Nephron progenitor cell (in vitro differentiated cells): Measurements from ENCODE around the gene FAM174C.

Source experiments
- DNase-seq: peaks from one replicate; pipeline ENCODE4 v3.0.0; 2021
- H3K27ac Mint-ChIP-seq: 2 replicates; pipeline ENCODE4 v1.8.0; 2021; ENCODE audit warnings: mild to moderate bottlenecking, moderate library complexity, mixed read lengths
- H3K27me3 Mint-ChIP-seq: 2 replicates; pipeline ENCODE4 v1.8.0; 2021; ENCODE audit warnings: mild to moderate bottlenecking, low read depth, mixed read lengths; ENCODE audit not compliant: poor library complexity
- H3K36me3 Mint-ChIP-seq: 2 replicates; pipeline ENCODE4 v1.8.0; 2021; ENCODE audit warnings: low read depth, mixed read lengths
- H3K4me1 Mint-ChIP-seq: 2 replicates; pipeline ENCODE4 v1.8.0; 2021; ENCODE audit warnings: mixed read lengths
- H3K4me3 Mint-ChIP-seq: 2 replicates; pipeline ENCODE4 v1.8.0; 2021; ENCODE audit warnings: mild to moderate bottlenecking, moderate library complexity, mixed read lengths
- H3K9me3 Mint-ChIP-seq: 2 replicates; pipeline ENCODE4 v1.8.0; 2021; ENCODE audit warnings: mild to moderate bottlenecking, moderate library complexity, mixed read lengths
- CTCF ChIP-seq: fragments of 200-600 bp; sonication (generic); IDR thresholded peaks from 2 replicates; pipeline ENCODE4 v1.5.0; 2021; ENCODE audit warnings: antibody characterized with exemption

FAM174C gene

DNA sequence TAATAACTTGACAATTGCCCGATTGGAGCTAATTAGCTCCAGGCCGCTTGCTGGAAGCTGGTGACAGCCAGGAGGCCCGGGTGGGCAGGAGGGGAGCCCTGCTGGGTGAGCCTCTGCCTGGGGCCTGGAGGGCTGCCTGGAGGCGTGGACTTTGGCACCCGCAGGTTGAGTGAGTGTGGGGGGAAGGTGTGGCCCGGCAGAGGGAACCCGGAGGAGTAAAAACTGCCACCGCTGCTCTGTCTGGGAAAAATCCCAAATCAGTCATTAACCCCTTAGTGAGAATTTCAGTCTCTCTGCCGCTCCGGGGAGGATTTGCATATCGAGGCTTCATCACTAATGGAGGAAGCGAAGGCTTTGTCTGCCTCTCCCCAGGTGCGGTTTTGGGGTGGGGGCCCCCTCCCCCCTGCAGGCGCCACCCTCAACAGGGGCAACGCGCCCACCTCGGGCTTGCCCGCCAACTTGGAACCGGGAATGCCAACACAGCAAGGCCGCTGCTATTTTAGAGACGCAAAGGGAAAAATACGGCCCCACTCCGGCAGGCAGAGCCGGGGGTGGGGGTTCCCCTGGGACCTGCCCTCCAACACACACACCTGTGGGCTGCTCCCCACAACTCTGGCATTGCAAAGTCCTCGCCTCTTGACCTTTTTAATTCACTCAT, 16.6 kb downstream of the FAM174C start:
- DNase-seq, result no peak
- Mint-ChIP-seq H3K9me3 (no peaks in the 10 kb centered on the region), H3K27me3 (peaks cover 5% of the 10 kb centered on the region), H3K36me3 (no peaks in the 10 kb centered on the region), H3K4me1 (peaks cover 4% of the 10 kb centered on the region), H3K4me3 (no peak overlapping the region), H3K27ac (no peak overlapping the region)
- TF ChIP-seq CTCF, result no peak

DNA sequence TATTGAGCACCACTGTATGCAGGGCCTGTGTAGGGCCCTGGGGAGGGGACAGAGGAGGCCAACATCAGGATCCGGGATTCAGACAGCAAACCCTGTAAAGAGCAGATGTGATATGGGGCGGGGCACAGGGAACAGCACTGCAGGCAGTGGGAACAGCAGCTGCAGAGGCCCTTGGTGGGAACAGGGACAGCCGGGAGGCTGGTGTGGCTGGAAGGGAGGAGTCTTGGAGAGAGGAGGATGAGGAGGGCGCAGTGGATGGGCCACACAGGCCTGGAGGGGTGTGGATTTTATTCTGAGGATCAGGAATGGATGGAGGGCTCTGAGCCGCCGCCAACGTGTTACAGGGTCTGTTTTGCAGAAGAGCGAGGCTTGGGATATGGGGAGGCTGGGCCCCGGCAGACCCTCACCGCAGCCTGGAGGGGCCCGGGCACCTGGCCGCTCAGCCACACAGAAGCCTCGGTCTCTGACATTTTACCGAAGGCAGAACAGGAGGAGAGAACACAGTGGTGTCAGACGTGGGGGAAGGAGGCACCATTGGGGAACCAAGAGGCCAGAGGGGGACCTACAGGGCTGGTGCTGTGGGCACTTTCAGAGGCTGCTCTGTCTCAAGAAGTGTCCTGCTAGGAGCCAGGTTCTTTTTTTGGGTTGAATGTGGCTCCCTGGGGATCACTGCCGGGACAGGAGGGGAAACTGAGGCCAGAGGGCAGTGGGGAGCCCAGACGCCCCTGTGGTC, 17.3 kb downstream of the FAM174C start:
- no peaks in the 10 kb centered on the region for H3K9me3 Mint-ChIP-seq
- no peak overlapping the region for H3K27ac Mint-ChIP-seq
- no peak for DNase-seq
- no peak for TF ChIP-seq CTCF
- H3K4me1 Mint-ChIP-seq, result peaks cover 8% of the 10 kb centered on the region
- H3K27me3 Mint-ChIP-seq, result peaks cover 5% of the 10 kb centered on the region
- no peak overlapping the region for H3K4me3 Mint-ChIP-seq
- no peaks in the 10 kb centered on the region for H3K36me3 Mint-ChIP-seq

GRCh38 chr19:1293782-1294604, 18.7 kb downstream of the FAM174C start:
- Mint-ChIP-seq H3K4me1 (peaks cover 13% of the 10 kb centered on the region), H3K27ac (no peak overlapping the region), H3K27me3 (peaks cover 8% of the 10 kb centered on the region), H3K9me3 (no peaks in the 10 kb centered on the region), H3K36me3 (peaks cover 6% of the 10 kb centered on the region), H3K4me3 (no peak overlapping the region)
- DNase-seq, result no peak
- no peak for TF ChIP-seq CTCF

GRCh38 chr19:1294688-1295087, 19.4 kb downstream of the FAM174C start:
- DNase-seq, result no peak
- H3K36me3 Mint-ChIP-seq, result peaks cover 6% of the 10 kb centered on the region
- no peak for TF ChIP-seq CTCF
- H3K4me3 Mint-ChIP-seq, result no peak overlapping the region
- peaks cover 13% of the 10 kb centered on the region for H3K4me1 Mint-ChIP-seq
- no peak overlapping the region for H3K27ac Mint-ChIP-seq
- peaks cover 8% of the 10 kb centered on the region for H3K27me3 Mint-ChIP-seq
- H3K9me3 Mint-ChIP-seq, result no peaks in the 10 kb centered on the region

- H3K4me3 Mint-ChIP-seq, result no peak overlapping the region
- H3K27me3 Mint-ChIP-seq, result peaks cover 8% of the 10 kb centered on the region
- peaks cover 6% of the 10 kb centered on the region for H3K36me3 Mint-ChIP-seq
- no peak overlapping the region for H3K27ac Mint-ChIP-seq
- peak; percentile 82 for DNase-seq
- H3K9me3 Mint-ChIP-seq, result no peaks in the 10 kb centered on the region
- TF ChIP-seq CTCF, result no peak
- peaks cover 13% of the 10 kb centered on the region for H3K4me1 Mint-ChIP-seq
Measured at GRCh38 chr19:1295169-1296012, 20.1 kb downstream of the FAM174C start.
